ENCODE measurements around the gene LRMDA. TPM values are rescaled to one million over a fixed set of nuclear protein-coding genes. Genes with fewer than 3 reads are reported as not detected.

LRMDA gene
- total and polyA plus RNA-seq, 2 donors (not counting 1 experiment from before 2014, with no cell fraction given) = 0.12 TPM; not detected in 1

GRCh38 chr10:76440426-76440825 is 1009.0 kb downstream of the LRMDA start:
- Histone ChIP-seq H3K79me2 (ENCODE audit: control insufficient read depth, insufficient read depth, low read length) (no peaks in the 10 kb centered on the region), H4K20me1 (ENCODE audit: control insufficient read depth, insufficient read depth, low read length, poor library complexity, severe bottlenecking) (no peaks in the 10 kb centered on the region), H3K4me1 (ENCODE audit: control insufficient read depth in 2 of 2, insufficient read depth in 2 of 2, low read length in 2 of 2) (no peaks in the 10 kb centered on the region), H3K27ac (ENCODE audit: low read length in 2 of 2) (no peak overlapping the region), H3K4me3 (ENCODE audit: control extremely low read depth in 1 of 5, extremely low read depth in 1 of 5, insufficient read depth in 1 of 5, low read depth in 2 of 5, low read length in 4 of 5) (no peak overlapping the region), H3K9ac (ENCODE audit: low read length) (no peak overlapping the region), H2AFZ (ENCODE audit: insufficient read depth, low read depth, low read length, poor library complexity, severe bottlenecking) (no peak overlapping the region), H3K4me2 (replicated peaks; ENCODE audit: low read depth, low read length, poor library complexity, severe bottlenecking) (no peak overlapping the region), H3K9me3 (ENCODE audit: control extremely low read depth in 1 of 3, control insufficient read depth in 2 of 3, insufficient read depth in 1 of 3, low read length in 2 of 3) (peaks cover 0 to 2% (median 0%) of the 10 kb centered on the region in 3 donors), H3K36me3 (replicated peaks in 1 of 2; ENCODE audit: control extremely low read depth in 1 of 2, control insufficient read depth in 1 of 2, extremely low read depth in 1 of 2, insufficient read depth in 2 of 2, low read length in 1 of 2) (no peaks in the 10 kb centered on the region), H3K27me3 (replicated peaks in 1 of 4; ENCODE audit: control extremely low read depth in 1 of 4, control insufficient read depth in 3 of 4, insufficient read depth in 4 of 4, low read length in 3 of 4) (no peaks in the 10 kb centered on the region)
- no peak for ATAC-seq (ENCODE audit: low read depth)
- ChIA-PET POLR2A (no interaction called here), CTCF (no interaction called here)
- no peak for DNase-seq
- Mint-ChIP-seq H3K27ac (no peak overlapping the region), H3K27me3 (no peaks in the 10 kb centered on the region), H3K4me3 (no peak overlapping the region), H3K4me1 (no peaks in the 10 kb centered on the region), H3K9me3 (ENCODE audit: insufficient read depth) (no peaks in the 10 kb centered on the region)
- intact Hi-C loops (cut with micrococcal nuclease) = loop anchor here (10.0 kb wide), 1 partner anchor 46 kb away; no protein-coding TSS in a partner anchor
- no CpG with 5 or more reads among the region's 5 CpGs for WGBS (ENCODE audit: insufficient coverage)
- no peak for TF ChIP-seq EZH2 (IDR thresholded peaks at IDR 0.05; ENCODE audit: borderline replicate concordance, insufficient read depth, low read depth, low read length, poor library complexity, severe bottlenecking)
- TF ChIP-seq, protein P1, sequence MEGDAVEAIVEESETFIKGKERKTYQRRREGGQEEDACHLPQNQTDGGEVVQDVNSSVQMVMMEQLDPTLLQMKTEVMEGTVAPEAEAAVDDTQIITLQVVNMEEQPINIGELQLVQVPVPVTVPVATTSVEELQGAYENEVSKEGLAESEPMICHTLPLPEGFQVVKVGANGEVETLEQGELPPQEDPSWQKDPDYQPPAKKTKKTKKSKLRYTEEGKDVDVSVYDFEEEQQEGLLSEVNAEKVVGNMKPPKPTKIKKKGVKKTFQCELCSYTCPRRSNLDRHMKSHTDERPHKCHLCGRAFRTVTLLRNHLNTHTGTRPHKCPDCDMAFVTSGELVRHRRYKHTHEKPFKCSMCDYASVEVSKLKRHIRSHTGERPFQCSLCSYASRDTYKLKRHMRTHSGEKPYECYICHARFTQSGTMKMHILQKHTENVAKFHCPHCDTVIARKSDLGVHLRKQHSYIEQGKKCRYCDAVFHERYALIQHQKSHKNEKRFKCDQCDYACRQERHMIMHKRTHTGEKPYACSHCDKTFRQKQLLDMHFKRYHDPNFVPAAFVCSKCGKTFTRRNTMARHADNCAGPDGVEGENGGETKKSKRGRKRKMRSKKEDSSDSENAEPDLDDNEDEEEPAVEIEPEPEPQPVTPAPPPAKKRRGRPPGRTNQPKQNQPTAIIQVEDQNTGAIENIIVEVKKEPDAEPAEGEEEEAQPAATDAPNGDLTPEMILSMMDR (IDR thresholded peaks at IDR 0.05) = no peak

DNA sequence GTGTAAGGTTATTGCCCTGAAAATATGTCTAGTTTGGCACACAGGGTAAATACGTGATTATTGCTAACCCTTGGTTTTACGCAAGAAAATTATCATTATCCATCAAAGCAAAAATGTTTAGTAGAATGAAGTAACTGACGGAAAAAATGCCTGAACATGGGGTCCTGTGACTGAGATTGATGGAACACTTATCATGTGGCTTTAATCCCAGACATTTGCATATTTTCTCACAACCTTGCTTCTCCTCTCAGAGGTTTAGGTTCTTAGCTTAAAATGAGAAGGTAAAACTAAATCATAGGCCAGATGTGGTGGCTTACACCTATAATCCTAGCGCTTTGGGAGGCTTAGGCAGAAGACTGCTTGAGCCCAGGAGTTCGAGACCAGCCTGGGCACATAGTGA is 1010.7 kb downstream of the LRMDA start:
- Histone ChIP-seq H3K4me1 (ENCODE audit: control insufficient read depth in 2 of 2, insufficient read depth in 2 of 2, low read length in 2 of 2) (no peaks in the 10 kb centered on the region), H3K79me2 (ENCODE audit: control insufficient read depth, insufficient read depth, low read length) (no peaks in the 10 kb centered on the region), H3K27ac (ENCODE audit: low read length in 2 of 2) (no peak overlapping the region), H2AFZ (ENCODE audit: insufficient read depth, low read depth, low read length, poor library complexity, severe bottlenecking) (no peak overlapping the region), H3K27me3 (replicated peaks in 1 of 4; ENCODE audit: control extremely low read depth in 1 of 4, control insufficient read depth in 3 of 4, insufficient read depth in 4 of 4, low read length in 3 of 4) (no peaks in the 10 kb centered on the region), H3K4me2 (replicated peaks; ENCODE audit: low read depth, low read length, poor library complexity, severe bottlenecking) (no peak overlapping the region), H3K4me3 (ENCODE audit: control extremely low read depth in 1 of 5, extremely low read depth in 1 of 5, insufficient read depth in 1 of 5, low read depth in 2 of 5, low read length in 4 of 5) (no peak overlapping the region), H3K36me3 (replicated peaks in 1 of 2; ENCODE audit: control extremely low read depth in 1 of 2, control insufficient read depth in 1 of 2, extremely low read depth in 1 of 2, insufficient read depth in 2 of 2, low read length in 1 of 2) (no peaks in the 10 kb centered on the region), H3K9ac (ENCODE audit: low read length) (no peak overlapping the region), H4K20me1 (ENCODE audit: control insufficient read depth, insufficient read depth, low read length, poor library complexity, severe bottlenecking) (no peaks in the 10 kb centered on the region), H3K9me3 (ENCODE audit: control extremely low read depth in 1 of 3, control insufficient read depth in 2 of 3, insufficient read depth in 1 of 3, low read length in 2 of 3) (no peaks in the 10 kb centered on the region)
- Mint-ChIP-seq H3K9me3 (ENCODE audit: insufficient read depth) (no peaks in the 10 kb centered on the region), H3K27me3 (no peaks in the 10 kb centered on the region), H3K4me1 (no peaks in the 10 kb centered on the region), H3K4me3 (no peak overlapping the region), H3K27ac (no peak overlapping the region)
- no CpG with 5 or more reads among the region's 5 CpGs for WGBS (ENCODE audit: insufficient coverage)
- ATAC-seq (ENCODE audit: low read depth) = no peak
- ChIA-PET CTCF (no interaction called here), POLR2A (no interaction called here)
- no peak for TF ChIP-seq EZH2 (IDR thresholded peaks at IDR 0.05; ENCODE audit: borderline replicate concordance, insufficient read depth, low read depth, low read length, poor library complexity, severe bottlenecking)
- TF ChIP-seq, protein P1 (IDR thresholded peaks at IDR 0.05) = no peak
- intact Hi-C loops (cut with micrococcal nuclease) = loop anchor here (10.0 kb wide), 1 partner anchor 47 kb away; no protein-coding TSS in a partner anchor
- no peak for DNase-seq
